ENCODE measurements around the gene ADISSP.
"Not testable (repeated sequence)": the region's sequence is repeated elsewhere in the genome, so short reads cannot be mapped to it uniquely, and the experiment has no call there.

ADISSP gene

DNA sequence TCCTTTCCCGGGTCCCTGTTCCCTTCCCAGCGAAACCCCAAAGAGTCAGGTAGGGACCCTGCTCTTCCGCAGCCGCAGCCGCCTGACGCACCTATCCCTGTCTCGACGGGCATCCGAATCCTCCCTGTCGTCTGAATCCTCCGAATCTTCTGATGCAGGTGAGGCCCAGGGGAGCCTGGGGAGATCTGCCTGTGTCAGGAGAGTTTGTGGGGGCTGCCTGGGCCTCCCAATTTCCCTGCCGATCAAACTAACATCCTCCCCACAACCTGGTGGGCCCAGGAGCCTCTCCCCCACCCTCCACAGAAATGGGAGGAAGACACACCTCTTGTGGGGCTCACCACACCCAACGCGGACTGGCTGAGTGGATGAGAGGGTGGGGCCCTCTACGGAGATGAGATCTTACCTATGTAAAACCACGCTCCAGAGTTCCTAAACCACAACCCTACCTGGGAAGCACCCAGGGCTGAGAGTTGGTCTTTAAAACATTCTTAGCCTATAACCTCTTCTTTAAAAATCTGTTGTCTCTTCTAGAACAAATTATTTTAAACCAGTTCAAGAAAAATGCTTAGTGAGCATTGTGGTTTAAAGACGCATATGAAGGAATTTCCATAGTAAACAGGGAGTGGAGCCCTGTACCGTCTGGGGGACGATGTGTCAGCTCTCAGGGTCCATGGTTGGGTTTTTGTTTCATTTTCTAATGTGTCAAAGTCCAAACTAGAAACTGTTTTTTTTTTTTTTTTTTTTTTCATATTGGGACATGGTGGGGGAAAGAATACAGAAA, 30.2 kb upstream of the ADISSP start:
- no peak for DNase-seq (ENCODE audit: low spot score)

DNA sequence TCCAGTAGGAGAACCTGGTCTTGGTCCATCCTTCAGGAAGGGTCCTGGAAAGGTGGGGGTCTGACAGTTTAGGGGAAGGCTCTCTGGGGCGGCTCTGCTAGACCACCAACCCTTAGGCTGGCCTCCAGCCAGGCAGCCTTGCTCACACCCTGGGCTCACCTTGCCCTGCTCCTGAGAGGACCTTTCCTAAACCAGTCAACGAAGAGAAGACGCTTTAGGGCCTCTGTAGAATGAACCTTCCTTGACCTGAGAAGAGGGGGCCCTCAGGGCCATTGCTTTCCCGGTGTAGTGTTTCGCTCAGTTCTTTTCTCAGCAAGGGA, 29.6 kb upstream of the ADISSP start:
- DNase-seq (ENCODE audit: low spot score), result no peak

DNA sequence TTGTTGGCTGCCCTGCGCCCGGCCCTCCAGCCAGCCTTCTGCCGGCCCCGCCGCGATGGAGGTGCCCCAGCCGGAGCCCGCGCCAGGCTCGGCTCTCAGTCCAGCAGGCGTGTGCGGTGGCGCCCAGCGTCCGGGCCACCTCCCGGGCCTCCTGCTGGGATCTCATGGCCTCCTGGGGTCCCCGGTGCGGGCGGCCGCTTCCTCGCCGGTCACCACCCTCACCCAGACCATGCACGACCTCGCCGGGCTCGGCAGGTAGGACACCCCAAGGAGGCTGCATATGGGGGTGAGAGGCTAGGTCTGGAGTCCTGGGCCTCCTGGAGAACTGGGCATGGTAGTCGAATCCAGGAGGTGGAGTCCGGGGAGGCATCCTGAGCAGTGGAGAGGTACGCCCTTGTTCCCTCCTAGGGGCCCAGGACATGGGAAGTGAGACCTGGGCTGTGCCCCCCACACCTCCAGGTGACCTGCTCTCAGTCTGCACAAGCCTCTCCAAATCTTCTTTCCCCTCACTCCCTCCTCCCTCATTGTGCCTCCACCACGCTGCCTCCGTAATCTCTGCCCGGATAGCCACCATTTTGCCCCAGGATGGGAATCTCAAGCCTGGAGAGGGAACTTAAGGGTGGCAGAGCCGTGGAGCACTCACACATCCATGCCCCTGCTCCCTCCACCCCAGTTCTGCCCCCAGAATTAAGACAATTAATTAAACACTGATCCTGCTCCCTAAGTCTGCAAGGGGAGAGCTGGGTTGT, 29.1 kb upstream of the ADISSP start:
- no peak for DNase-seq (ENCODE audit: low spot score)

DNA sequence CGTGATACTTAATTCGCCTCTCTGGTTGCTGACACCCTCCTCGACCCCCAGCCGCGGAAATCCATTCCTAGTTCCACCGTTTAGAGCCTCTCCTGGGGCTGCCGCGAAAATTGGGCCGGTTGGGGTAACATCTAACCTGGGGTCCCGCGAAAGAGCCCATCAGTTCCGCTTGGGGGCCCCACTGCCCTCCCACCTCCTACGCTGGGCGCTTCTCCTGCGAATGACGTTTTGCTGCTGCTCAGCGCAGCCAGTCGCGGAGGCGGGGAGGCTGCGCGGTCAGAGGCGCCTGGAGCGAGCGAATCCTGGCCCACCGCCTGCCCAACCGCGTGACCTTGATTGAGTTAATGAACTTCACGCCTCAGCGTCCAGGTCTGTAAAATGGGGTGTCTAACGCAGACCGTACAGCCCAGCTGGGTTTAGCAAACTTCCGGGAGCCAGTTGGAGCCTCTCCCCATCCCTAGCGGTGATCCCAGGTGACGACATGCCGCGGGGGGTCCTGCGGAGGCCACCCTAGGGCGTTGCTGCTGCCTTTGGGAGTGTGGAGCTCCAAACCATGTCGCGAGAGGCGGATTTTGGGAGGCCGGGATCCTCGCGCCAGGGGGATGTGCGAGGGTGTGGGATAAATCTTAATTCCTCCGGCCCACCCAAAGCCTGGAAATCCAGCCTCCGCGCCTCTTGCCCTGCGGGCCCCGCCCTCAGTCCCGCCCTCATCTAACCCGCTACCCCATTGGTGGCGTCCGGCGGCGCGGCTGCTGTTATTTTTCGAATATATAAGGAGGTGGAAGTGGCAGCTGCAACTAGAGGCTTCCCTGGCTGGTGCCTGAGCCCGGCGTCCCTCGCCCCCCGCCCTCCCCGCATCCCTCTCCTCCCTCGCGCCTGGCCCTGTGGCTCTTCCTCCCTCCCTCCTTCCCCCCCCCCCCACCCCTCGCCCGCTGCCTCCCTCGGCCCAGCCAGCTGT, 28.2 kb upstream of the ADISSP start, which contains the start of gene CDC25B:
Gene CDC25B (plus strand): TSS at position 800 of the 958 bp plus-strand sequence. CDS start 222 bp downstream, outside the sequence.
- DNase-seq (ENCODE audit: low spot score), result peak; percentile 97

DNA sequence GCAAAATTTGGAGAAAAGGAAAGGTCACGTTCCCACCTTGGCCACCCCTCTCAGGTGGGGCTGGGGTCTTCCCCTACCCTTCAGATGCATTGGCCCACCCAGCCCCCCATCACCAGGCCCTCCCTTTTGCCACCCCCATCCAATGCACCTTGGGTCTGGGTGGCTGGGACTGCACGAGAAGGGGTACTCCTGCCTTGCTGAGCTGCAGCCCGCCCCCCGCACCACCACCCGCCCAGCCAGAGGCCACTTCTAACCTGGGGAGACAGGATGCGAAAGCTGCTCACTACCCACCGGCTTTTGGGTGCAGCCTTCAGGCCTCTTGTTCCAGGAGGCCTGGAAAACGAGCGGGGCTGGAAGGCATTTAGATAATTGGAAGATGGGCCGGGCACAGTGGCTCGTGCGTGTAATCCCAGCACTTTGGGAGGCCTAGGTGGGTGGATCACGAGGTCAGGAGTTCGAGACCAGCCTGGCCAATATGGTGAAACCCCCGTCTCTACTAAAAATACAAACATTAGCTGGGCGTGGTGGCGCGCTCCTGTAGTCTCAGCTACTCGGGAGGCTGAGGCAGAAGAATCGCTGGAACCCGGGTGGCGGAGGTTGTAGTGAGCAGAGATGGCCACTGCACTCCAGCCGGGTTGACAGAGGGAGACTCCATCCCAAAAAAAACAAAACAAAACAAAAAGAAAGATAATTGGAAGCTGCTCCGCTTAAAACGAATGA, 27.3 kb upstream of the ADISSP start:
- no peak for DNase-seq (ENCODE audit: low spot score)

DNA sequence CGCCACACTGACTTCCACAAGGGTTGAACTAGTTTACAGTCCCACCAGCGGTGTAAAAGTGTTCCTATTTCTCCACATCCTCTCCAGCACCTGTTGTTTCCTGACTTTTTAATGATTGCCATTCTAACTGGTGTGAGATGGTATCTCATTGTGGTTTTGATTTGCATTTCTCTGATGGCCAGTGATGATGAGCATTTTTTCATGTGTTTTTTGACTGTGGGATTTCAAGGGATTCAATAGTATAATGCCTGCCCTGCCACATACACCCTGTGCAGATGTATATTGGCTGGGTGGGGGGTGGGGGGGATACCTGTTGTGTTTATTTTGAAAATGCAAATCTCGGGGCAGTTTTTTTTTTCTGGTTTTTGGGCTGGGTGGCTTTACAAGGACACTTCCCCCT, 26.6 kb upstream of the ADISSP start:
- not testable (repeated sequence) for DNase-seq (ENCODE audit: low spot score)

DNA sequence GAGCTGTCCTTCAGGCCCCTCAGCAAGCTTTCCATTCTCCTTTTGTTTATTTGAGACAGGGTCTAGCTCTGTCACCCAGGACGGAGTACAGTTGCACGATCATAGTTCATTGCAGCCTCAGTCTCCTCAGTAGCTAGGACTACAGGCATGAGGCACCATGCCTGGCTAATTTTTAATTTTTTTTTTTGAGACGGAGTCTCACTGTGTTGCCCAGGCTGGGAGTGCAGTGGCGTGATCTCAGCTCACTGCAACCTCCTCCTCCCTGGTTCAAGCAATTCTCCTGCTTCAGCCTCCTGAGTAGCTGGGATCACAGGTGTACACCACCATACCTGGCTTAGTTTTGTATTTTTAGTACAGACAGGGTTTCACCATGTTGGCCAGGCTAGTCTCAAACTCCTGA, 21.6 kb upstream of the ADISSP start:
- DNase-seq (ENCODE audit: low spot score), result not testable (repeated sequence)

DNA sequence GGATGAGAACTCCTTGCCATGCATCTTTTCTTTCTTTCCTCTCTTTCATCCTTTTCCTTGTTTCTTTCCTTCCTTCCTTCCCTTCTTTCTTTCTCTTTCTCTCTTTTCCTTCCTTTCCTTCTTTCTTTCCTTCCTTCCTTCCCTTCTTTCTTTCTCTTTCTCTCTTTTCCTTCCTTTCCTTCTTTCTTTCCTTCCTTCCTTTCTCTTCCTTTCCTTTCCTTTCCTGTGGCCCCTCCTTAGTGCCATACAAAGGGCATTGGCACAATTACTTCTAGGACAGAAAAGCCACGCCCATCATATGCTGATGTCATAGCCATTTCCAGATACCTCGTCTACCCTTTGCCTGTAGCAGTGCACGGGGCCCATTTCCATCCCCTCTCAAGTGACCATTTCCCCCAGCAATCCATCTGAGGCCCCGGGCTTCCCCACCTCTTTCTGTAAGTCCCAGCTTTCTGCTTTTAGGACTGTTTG, 21.2 kb upstream of the ADISSP start:
- DNase-seq (ENCODE audit: low spot score), result no peak

DNA sequence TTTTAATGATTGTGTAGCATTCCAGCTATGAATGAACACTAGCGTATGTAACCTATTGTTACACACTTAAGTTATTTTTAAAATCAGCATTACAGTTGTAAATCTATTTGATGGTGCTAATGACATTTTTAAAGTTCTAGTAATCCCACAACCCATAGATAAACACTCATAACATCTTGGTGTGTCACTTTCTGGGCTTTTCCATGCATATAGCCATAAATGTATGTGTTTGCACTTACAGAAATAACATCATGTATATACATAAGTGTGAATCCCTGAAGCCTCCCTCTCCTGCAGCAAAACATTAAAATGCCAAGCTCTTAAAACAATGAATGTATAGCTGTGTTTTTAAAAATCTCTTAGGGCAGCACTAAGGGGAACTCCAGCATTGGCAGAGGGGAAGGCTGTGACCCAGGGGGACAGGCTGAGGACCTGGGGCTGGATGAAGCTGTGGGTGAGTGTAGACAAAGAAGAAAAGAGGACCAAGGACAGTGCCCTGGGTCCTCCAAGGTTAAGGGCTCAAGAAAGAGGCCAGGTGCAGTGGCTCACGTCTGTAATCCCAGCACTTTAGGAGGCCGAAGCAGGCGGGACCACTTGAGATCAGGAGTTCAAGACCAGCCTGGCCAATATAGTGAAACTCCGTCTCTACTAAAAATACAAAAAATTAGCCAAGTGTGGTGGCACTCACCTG, 19.9 kb upstream of the ADISSP start:
- DNase-seq (ENCODE audit: low spot score), result no peak

DNA sequence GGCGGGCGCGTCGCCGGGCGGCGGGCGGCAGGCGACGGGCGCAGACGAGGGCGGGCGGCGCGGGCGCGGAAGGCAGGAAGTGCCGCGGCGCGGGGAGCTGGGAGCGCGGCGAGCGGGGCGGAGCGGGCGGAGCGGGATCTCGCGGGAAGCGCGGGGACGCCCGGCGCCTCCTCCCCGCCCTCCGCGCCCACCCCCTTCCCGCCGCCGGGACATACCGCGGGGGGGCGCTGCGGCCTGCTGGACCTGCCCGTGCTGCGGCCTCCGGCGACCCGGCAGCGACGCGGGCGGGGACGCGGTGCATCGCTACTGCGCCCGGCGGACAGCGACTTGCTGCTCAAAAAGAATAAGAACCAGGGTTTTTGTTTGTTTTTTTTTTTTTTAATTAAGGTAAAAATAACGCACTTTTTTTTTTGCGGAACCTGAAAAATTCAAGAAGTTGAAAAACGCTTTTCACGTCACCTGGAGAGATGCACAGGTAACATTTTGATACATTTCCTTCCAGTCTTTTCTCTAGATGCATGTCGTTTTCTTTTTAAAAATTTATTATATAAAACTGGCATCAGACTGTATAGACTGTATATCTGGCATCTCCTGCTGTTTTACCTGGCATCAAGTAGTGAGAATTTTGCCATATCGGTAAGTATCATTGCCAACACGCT, 19.2 kb upstream of the ADISSP start, which contains the start of gene CENPB:
Gene CENPB (minus strand): TSS at position 76 of the 659 bp plus-strand sequence. CDS start 257 bp downstream, outside the sequence.
- peak; percentile 94 for DNase-seq (ENCODE audit: low spot score)

DNA sequence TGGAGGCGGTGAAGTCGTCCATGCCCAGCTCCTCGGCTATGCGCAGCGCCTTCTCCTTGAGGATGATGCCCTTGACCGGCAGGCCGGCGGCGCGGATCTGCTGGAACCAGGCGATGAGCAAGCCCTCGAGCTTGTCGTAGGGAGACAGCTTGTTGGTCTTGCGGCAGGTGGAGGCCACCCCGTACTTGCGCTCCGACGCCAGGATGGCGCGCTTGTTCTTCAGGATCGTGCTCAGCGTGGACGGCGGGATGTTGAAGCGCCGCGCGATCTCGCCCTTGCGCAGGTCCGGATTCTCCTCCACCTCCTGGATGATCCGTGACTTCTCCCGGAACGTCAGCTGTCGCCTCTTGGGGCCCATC, 18.6 kb upstream of the ADISSP start:
- no peak for DNase-seq (ENCODE audit: low spot score)

DNA sequence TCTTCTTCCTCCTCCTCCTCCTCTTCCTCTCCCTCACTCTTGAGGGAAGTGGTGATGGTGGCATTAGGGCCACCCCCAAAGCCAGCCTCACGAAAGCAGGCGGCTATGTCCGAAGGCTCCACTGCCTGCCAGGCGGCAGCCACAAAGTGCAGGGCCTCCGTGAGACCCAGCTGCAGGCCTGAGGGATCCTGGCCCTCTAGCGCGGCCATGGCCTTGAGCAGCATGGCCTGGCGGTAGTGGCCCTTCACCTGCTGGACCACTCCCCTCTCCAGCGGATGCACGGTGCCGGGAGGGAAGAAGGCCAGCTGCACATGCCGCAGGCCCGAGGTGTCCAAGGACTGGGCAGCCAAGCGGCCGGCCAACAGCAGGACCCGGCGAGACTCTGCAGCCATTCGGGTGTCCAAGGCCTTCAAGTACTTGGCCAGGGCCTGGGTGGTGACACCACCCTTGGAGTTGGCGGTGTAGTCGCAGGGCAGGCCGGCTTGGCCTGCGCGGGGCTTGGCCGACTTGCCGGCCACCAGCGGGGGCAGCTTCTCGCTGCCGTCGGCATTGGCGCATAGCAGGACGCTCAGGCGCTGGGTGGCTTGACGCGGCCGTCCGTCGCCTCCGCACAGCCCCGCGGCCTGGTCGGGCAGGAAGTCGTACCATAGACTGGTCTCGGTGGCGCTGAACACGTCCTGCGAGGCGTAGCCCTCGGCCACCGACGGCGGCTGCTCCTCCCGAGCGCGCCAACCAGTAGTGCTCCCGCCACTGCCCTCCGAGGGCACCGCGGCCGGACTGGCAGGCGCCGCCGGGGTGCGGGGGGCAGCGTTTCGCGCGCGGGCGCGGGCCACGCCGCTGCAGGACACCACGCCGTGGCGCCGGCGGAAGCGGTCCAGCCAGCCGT, 17.9 kb upstream of the ADISSP start:
- no peak for DNase-seq (ENCODE audit: low spot score)

DNA sequence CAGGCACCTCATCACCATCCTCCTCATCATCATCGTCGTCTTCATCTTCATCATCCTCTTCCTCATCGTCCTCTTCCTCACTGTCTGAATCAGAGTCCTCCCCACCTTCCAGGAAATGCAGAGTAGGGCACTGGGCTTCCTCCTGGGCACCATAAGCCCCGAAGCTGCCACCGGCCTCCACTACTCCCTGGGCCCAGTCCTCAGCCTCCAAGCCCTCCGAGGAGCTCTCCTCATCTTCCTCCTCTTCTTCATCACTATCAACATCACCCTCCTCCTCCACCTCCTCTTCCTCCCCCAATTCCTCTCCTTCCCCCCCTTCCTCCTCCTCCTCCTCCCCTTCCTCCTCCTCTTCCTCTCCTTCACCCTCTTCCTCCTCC, 17.3 kb upstream of the ADISSP start:
- no peak for DNase-seq (ENCODE audit: low spot score)

DNA sequence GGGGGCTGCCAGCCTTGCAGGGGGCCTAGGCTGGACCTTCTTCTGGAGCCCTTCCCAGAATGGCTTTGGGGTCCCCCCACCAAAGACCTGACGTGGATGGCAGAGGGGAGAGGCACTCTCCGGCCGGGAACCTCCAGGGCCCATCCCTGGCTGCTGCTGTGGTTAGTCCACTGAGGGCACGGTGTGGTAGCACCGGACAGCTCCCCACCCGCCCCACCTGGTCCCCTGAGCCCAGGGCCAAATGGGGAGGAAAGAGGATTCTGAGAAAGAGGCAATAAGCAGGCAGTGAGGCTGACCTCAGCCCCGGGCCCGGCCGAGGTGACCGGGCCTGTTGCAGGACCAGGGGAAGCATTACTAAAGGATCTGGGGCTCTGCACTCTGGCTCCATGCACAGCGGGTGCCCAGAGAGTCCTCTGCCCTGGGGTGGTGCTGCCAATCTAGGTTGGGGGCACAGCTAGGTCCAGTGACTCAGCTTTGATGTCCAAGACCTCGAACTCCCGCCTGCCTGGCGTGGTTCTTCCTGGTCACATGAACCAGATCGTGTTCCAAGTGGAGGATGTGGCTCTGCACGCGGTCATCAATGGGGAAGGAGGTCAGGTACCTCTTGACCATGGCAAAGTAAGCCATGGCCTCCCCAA, 16.8 kb upstream of the ADISSP start:
- no peak for DNase-seq (ENCODE audit: low spot score)

DNA sequence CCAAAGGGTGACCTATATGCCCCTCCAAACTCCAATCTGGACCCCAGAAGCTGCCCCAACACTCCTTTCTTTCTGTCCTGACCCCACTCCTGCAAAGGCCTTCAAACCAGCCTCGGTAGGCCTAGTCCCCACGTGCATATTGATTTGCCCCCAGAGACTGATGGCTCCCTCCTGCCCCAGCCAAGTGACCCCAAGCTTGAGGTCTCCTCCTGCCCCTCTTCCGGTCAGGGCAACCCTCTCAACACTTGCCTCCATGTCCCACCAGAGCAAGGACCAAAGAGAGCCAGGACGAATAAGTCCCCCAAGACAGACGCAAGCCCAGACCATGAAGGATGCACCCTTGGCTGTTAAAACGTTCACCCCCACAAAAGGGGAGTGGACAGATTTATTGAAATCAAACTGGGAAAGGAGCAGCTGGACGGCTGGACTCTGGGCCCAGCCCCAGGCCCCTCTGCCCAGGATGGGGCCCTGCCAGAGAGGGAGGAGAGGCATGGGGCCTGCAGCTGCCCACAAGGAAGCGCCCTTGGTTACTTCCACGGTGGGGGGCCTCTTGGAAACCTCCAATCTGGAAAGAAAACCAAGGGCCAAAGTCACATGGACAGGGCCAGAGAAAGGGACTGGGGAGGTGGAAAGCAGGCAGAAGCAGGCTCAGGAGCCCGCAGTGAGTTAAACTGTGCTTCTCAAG, 16.1 kb upstream of the ADISSP start:
- no peak for DNase-seq (ENCODE audit: low spot score)

DNA sequence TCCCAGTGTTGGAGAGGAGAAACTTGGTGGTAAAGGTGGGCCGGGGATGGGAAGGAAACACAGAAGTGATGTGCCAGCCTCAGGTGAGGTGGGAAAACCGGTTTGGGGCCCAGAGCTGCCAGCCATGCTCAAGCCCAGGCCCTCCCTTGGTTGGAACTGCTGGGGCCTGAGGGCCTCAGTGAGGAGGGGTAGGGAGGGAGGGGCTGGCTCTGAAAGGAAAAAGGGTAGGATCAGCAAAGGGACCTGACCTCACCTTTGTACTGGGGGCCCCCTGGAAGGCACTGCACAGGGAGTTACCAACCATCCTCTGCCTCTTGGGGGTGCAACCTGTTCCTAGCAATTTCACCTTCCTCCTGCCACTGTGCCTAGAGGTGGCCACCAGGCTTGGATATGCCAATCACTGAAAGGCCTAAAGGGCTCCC, 15.5 kb upstream of the ADISSP start:
- no peak for DNase-seq (ENCODE audit: low spot score)

DNA sequence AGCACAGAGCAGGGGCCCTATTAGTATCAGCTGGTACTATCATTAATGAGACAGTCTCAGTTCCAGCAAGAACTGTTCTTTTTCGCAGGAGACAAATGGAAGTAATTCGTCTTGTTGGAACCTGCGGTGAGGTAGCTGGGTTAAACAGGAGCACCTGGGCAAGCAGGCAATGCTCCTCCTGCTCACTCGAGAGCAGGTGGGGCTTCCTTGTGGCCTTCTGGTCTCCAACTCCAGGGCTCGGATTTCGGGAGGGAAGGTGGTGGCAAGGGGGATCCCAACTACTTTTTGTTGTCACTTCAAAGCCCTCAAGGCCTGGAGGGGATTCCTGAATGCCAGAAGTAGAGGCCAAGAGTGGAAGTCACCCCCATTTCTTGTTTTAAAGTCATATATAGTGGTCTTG, 15.0 kb upstream of the ADISSP start:
- no peak for DNase-seq (ENCODE audit: low spot score)

Measured in left forelimb (tissue), 1 donor.